Small intestine (tissue), 7 donors: ENCODE data around the gene SEZ6. TPM values are rescaled to one million over a fixed set of nuclear protein-coding genes. Genes with fewer than 3 reads are reported as not detected.

Experiments
- DNase-seq, 2 donors: peaks; one replicate each; pipeline versions ENCODE4 v3.0.0 to v3.0.0-alpha.2; 2013
- FAIRE-seq: peaks from 2 replicates; lab custom pipeline; 2012; peaks lifted over from hg19 to GRCh38; lab: Jason Lieb, UNC
- H3K27ac ChIP-seq, 3 donors: one replicate each; pipeline ENCODE4 v1.5.1; 2013; ENCODE audit warnings: low read length in 2 of 3, mild to moderate bottlenecking in 2 of 3, control low read depth in 1 of 3, inconsistent platforms in 1 of 3, low read depth in 1 of 3, moderate library complexity in 1 of 3
- H3K27me3 ChIP-seq, 3 donors: one replicate each; pipeline ENCODE4 v1.6.1; 2013; ENCODE audit warnings: low read length in 3 of 3, inconsistent platforms in 1 of 3; ENCODE audit not compliant: control insufficient read depth in 3 of 3, insufficient read depth in 3 of 3
- H3K36me3 ChIP-seq, 3 donors: one replicate each; pipeline ENCODE4 v1.6.1; 2013; ENCODE audit warnings: low read length in 3 of 3, inconsistent platforms in 1 of 3, low read depth in 1 of 3, mild to moderate bottlenecking in 1 of 3, moderate library complexity in 1 of 3; ENCODE audit not compliant: control insufficient read depth in 3 of 3, insufficient read depth in 2 of 3
- H3K4me1 ChIP-seq, 3 donors: one replicate each; pipeline ENCODE4 v1.6.1; 2013; ENCODE audit warnings: low read length in 2 of 3, inconsistent platforms in 1 of 3, low read depth in 1 of 3, mild to moderate bottlenecking in 1 of 3, moderate library complexity in 1 of 3; ENCODE audit not compliant: control insufficient read depth in 3 of 3, insufficient read depth in 2 of 3
- H3K4me3 ChIP-seq, 3 donors: one replicate each; pipeline ENCODE4 v1.5.1; 2013; ENCODE audit warnings: low read length in 3 of 3, control low read depth in 1 of 3, inconsistent platforms in 1 of 3, low read depth in 1 of 3, mild to moderate bottlenecking in 1 of 3, moderate library complexity in 1 of 3
- H3K9me3 ChIP-seq, 2 donors: one replicate each; pipeline ENCODE4 v1.6.1; 2013; ENCODE audit warnings: low read depth in 1 of 2, low read length in 1 of 2; ENCODE audit not compliant: control insufficient read depth in 2 of 2, insufficient read depth in 1 of 2
- WGBS, 3 donors: extraction: QIAGEN DNeasy Blood & Tissue Kit; methylation state at CpG; one replicate each; pipeline ENCODE4 v1.1.7; 2013; 5-methylcytosine and 5-hydroxymethylcytosine counted together
- polyA plus RNA-seq, 4 donors: library from polyadenylated mRNA; stranded (reverse) in 3 of 4; unstranded in 1 of 4; fragments of 200-250 nt in 3 of 4; fragments of 120-200 nt in 1 of 4; gene quantifications; one replicate each; pipeline versions ENCODE4 v1.2.1 to v1.2.3, GENCODE V29; 2013
- donor health status: healthy with polysubstance abuse.
- donor health status: control.
- donor health status: control.
- donor health status: Bipolar disorder and iron deficiency.
- donor health status: healthy.

Gene SEZ6
- polyA plus RNA-seq, 4 donors = 1.1 to 1.4 TPM; not detected in 2

GRCh38 chr17:28961391-28961790 lies 44.4 kb downstream of the SEZ6 start:
- FAIRE-seq (no peak), DNase-seq (no peak)
- no peak overlapping the region for H3K27ac ChIP-seq
- peaks cover 0 to 6% (median 0%) of the 10 kb centered on the region in 3 donors for H3K27me3 ChIP-seq
- H3K36me3 ChIP-seq = peaks cover 0 to 6% (median 0%) of the 10 kb centered on the region in 3 donors
- H3K4me1 ChIP-seq = no peaks in the 10 kb centered on the region
- 88 to 91% (median 89%) methylated on average over 7 of the region's 7 CpGs for WGBS, 3 donors
- H3K4me3 ChIP-seq = no peak overlapping the region
- H3K9me3 ChIP-seq = no peaks in the 10 kb centered on the region

GRCh38 chr17:28960256-28961061 lies 45.4 kb downstream of the SEZ6 start:
- WGBS, 3 donors = 86 to 93% (median 92%) methylated on average over 18 of the region's 18 CpGs
- DNase-seq = no peak
- no peak for FAIRE-seq

GRCh38 chr17:28959471-28959871 lies 46.4 kb downstream of the SEZ6 start:
- DNase-seq (no peak), FAIRE-seq (no peak)
- Histone ChIP-seq H3K27me3 (peaks cover 0 to 6% (median 0%) of the 10 kb centered on the region in 3 donors), H3K4me3 (no peak overlapping the region), H3K27ac (no peak overlapping the region), H3K4me1 (no peaks in the 10 kb centered on the region), H3K36me3 (peaks cover 0 to 6% (median 0%) of the 10 kb centered on the region in 3 donors), H3K9me3 (no peaks in the 10 kb centered on the region)
- 81 to 87% (median 86%) methylated on average over 9 of the region's 9 CpGs for WGBS, 3 donors

More at GRCh38 chr17:28960256-28961061, 45.4 kb downstream of the SEZ6 start:
- no peak overlapping the region for H3K27ac ChIP-seq
- no peak overlapping the region for H3K4me3 ChIP-seq
- H3K36me3 ChIP-seq = peaks cover 0 to 6% (median 0%) of the 10 kb centered on the region in 3 donors
- peaks cover 0 to 6% (median 0%) of the 10 kb centered on the region in 3 donors for H3K27me3 ChIP-seq
- H3K4me1 ChIP-seq = no peaks in the 10 kb centered on the region
- no peaks in the 10 kb centered on the region for H3K9me3 ChIP-seq

- H3K27me3 ChIP-seq = peaks cover 0 to 6% (median 0%) of the 10 kb centered on the region in 3 donors
- WGBS, 3 donors = 92 to 96% (median 93%) methylated on average over 18 of the region's 18 CpGs
- no peak overlapping the region for H3K27ac ChIP-seq
- H3K9me3 ChIP-seq = no peaks in the 10 kb centered on the region
- H3K36me3 ChIP-seq = peaks cover 0 to 6% (median 0%) of the 10 kb centered on the region in 3 donors
- no peaks in the 10 kb centered on the region for H3K4me1 ChIP-seq
- DNase-seq (no peak), FAIRE-seq (no peak)
- H3K4me3 ChIP-seq = no peak overlapping the region
These were observed 46.9 kb downstream of the SEZ6 start for GRCh38 chr17:28958820-28959455.

GRCh38 chr17:28957992-28958355 lies 47.9 kb downstream of the SEZ6 start:
- DNase-seq (no peak), FAIRE-seq (no peak)
- no peak overlapping the region for H3K27ac ChIP-seq
- H3K4me3 ChIP-seq = no peak overlapping the region
- H3K27me3 ChIP-seq = peaks cover 0 to under 1% (median 0%) of the 10 kb centered on the region in 3 donors
- peaks cover 0 to 6% (median 0%) of the 10 kb centered on the region in 3 donors for H3K36me3 ChIP-seq
- H3K9me3 ChIP-seq = no peaks in the 10 kb centered on the region
- WGBS, 3 donors = 90 to 95% (median 95%) methylated on average over 7 of the region's 7 CpGs
- peaks cover 0 to 1% (median 0%) of the 10 kb centered on the region in 3 donors for H3K4me1 ChIP-seq

GRCh38 chr17:28957277-28957991 lies 48.4 kb downstream of the SEZ6 start:
- Histone ChIP-seq H3K4me1 (peaks cover 0 to 6% (median 2%) of the 10 kb centered on the region in 3 donors), H3K36me3 (peaks cover 0 to 6% (median 0%) of the 10 kb centered on the region in 3 donors), H3K9me3 (no peaks in the 10 kb centered on the region), H3K27me3 (no peaks in the 10 kb centered on the region), H3K27ac (no peak overlapping the region), H3K4me3 (no peak overlapping the region)
- WGBS, 3 donors = 90 to 93% (median 93%) methylated on average over 13 of the region's 13 CpGs
- no peak for FAIRE-seq
- no peak for DNase-seq

- Histone ChIP-seq H3K4me3 (no peak overlapping the region), H3K9me3 (no peaks in the 10 kb centered on the region), H3K36me3 (peaks cover 0 to 6% (median 0%) of the 10 kb centered on the region in 3 donors), H3K27me3 (no peaks in the 10 kb centered on the region), H3K27ac (no peak overlapping the region), H3K4me1 (peaks cover 0 to 6% (median 2%) of the 10 kb centered on the region in 3 donors)
- WGBS, 3 donors = 84 to 95% (median 89%) methylated on average over 3 of the region's 3 CpGs
- no peak for FAIRE-seq
- DNase-seq = no peak
These were observed 49.0 kb downstream of the SEZ6 start for GRCh38 chr17:28956861-28957260.

GRCh38 chr17:28956112-28956511 lies 49.7 kb downstream of the SEZ6 start:
- no peak overlapping the region for H3K4me3 ChIP-seq
- H3K36me3 ChIP-seq = peaks cover 0 to 6% (median 0%) of the 10 kb centered on the region in 3 donors
- no peak for FAIRE-seq
- H3K27me3 ChIP-seq = no peaks in the 10 kb centered on the region
- no peaks in the 10 kb centered on the region for H3K9me3 ChIP-seq
- no peak for DNase-seq
- no peak overlapping the region for H3K27ac ChIP-seq
- 78 to 88% (median 81%) methylated on average over 7 of the region's 7 CpGs for WGBS, 3 donors
- H3K4me1 ChIP-seq = peaks cover 0 to 6% (median 2%) of the 10 kb centered on the region in 3 donors
